B cell (primary cell): ENCODE measurements around the gene TSSK6.

ENCODE experiments used
- CTCF ChIP-seq: fragments of 200-600 bp; IDR thresholded peaks from one replicate; pipeline ENCODE4 v1.8.0; 2022; ENCODE audit warnings: antibody characterized with exemption, mild to moderate bottlenecking
- EZH2 ChIP-seq: IDR thresholded peaks from 2 replicates; pipeline ENCODE4 v1.6.1; 2012; ENCODE audit warnings: borderline replicate concordance, low read depth, mild to moderate bottlenecking, moderate library complexity, low read length; ENCODE audit not compliant: insufficient read depth, poor library complexity, severe bottlenecking

GRCh38 chr19:19465436-19466070, 49.8 kb downstream of the TSSK6 start:
- TF ChIP-seq CTCF: no peak
- TF ChIP-seq EZH2: no peak
